Peyer's patch (tissue), 4 donors: Measurements from ENCODE around the gene CCR6. TPM values are rescaled to one million over a fixed set of nuclear protein-coding genes. Genes with fewer than 3 reads are reported as not detected.
A peak's percentile ranks its signal among the peaks of the same experiment; 100 is the strongest.

Experiments
- DNase-seq, 3 donors: peaks; one replicate each; pipeline ENCODE4 v3.0.0-alpha.2; 2017 to 2019
- H3K27ac ChIP-seq, 4 donors: fragments of 200-600 bp; sonication (generic); one replicate each; pipeline ENCODE4 v1.5.1; 2016 to 2019
- H3K27me3 ChIP-seq, 2 donors: fragments of 200-600 bp; sonication (generic); one replicate each; pipeline ENCODE4 v1.5.1; 2019
- H3K36me3 ChIP-seq, 3 donors: fragments of 200-600 bp; sonication (generic); one replicate each; pipeline ENCODE4 v1.5.1; 2016 to 2019
- H3K4me1 ChIP-seq, 4 donors: fragments of 200-600 bp; sonication (generic); one replicate each; pipeline ENCODE4 v1.5.1; 2016 to 2019
- H3K4me3 ChIP-seq, 4 donors: fragments of 200-600 bp; sonication (generic); 1 replicate in 3 of 4; 2 replicates in 1 of 4; pipeline ENCODE4 v1.5.1; 2016 to 2019; ENCODE audit warnings: mild to moderate bottlenecking in 1 of 4
- H3K9me3 ChIP-seq, 4 donors: fragments of 200-600 bp; sonication (generic); one replicate each; pipeline ENCODE4 v1.5.1; 2016 to 2019; ENCODE audit warnings: mild to moderate bottlenecking in 1 of 4
- CTCF ChIP-seq, 6 experiments: fragments of 450-650 bp in 4 of 6; fragments of 200-600 bp in 2 of 6; sonication (generic) in 1 of 6; IDR thresholded peaks; one replicate each; pipeline ENCODE4 v1.5.1; 2017 to 2019; ENCODE audit warnings: antibody characterized with exemption in 6 of 6, mild to moderate bottlenecking in 3 of 6, moderate library complexity in 1 of 6
- POLR2A ChIP-seq, 2 donors: fragments of 450-650 bp; IDR thresholded peaks; one replicate each; pipeline ENCODE4 v1.5.1; 2017; ENCODE audit warnings: antibody characterized with exemption in 2 of 2, mild to moderate bottlenecking in 2 of 2, moderate library complexity in 2 of 2
- total RNA-seq, 4 donors: library from RNA; depleted of rRNA; stranded (reverse); fragments of >200 nt; gene quantifications; one replicate each; pipeline ENCODE4 v1.1.0, GENCODE V29; 2016

The CCR6 gene
- total RNA-seq, 4 donors from 2014 or later, result 0.67 to 5.0 TPM; not detected in 2

DNA sequence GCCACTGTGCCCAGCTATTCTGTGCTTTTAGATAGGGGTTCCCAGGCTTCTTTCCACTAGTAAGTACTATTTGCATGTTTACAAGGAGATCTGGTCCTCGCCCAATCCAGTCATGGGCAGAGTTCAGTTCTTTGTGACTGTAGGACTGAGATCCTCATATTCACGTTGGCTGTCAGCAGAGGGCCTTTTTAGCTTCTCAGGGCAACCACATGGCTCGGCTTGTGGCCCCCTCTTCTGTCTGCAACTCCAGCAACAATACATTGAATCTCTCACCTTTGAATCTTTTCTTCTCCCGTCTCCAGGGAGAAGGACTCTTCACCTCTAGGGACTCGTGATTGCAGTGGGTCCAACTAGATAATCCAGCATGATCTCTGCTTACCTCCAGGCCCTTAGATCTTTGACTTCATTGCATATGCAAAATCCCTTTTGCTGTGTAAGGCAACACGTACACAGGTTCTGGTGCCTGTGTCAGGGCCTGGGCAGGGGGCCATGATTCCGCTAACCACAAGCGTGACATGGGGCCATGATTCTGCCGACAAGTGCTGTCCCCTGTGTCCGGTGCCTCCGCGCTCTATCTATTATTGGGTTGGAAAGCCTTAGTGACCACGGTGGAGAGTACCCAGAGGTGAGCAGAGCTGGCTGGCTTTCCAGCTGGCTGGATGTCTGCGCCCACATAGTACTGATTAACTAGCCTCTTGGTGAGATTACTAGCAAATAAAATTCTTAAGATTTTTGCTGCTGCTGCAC, 5.1 kb downstream of the CCR6 start:
- Histone ChIP-seq H3K36me3 (no peaks in the 10 kb centered on the region), H3K27ac (peak overlapping the region in 2 of 4 donors; percentile 15 to 62), H3K4me3 (no peak overlapping the region), H3K9me3 (no peaks in the 10 kb centered on the region), H3K4me1 (peaks cover 0 to 9% (median 4%) of the 10 kb centered on the region in 4 donors), H3K27me3 (no peaks in the 10 kb centered on the region)
- TF ChIP-seq CTCF (IDR thresholded peaks at IDR 0.05) (no peak), POLR2A (IDR thresholded peaks at IDR 0.05) (no peak)
- no peak for DNase-seq

DNA sequence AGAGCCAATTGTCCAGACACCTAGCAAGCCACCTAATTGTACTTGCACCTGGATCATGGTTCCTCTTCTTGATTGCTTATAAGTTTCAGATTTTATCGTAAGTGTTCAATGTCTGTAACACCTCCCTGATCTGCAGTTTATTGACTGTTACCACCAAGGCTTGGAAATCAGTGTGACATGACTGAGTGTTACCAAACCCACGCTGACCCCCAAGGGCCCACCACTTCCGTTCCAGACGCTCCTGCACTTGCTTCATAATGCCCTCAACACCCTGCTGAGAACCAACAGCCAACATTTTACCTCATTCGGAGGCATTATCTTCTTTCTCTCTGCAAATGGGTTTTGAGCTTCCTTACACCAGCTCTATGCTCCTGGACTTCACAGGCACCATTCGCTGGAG, 6.3 kb downstream of the CCR6 start:
- Histone ChIP-seq H3K36me3 (no peaks in the 10 kb centered on the region), H3K9me3 (no peaks in the 10 kb centered on the region), H3K27me3 (no peaks in the 10 kb centered on the region), H3K4me3 (no peak overlapping the region), H3K27ac (peak overlapping the region in 2 of 4 donors; percentile 62 to 75), H3K4me1 (peaks cover 0 to 9% (median 0%) of the 10 kb centered on the region in 4 donors)
- no peak for TF ChIP-seq POLR2A (IDR thresholded peaks at IDR 0.05)
- TF ChIP-seq CTCF (IDR thresholded peaks at IDR 0.05), result no peak
- DNase-seq, result no peak

GRCh38 chr6:167129562-167129961, 6.7 kb downstream of the CCR6 start:
- DNase-seq, result no peak
- H3K27ac ChIP-seq, result peak overlapping the region in 2 of 4 donors; percentile 62 to 75
- H3K27me3 ChIP-seq, result no peaks in the 10 kb centered on the region
- peaks cover 0 to 9% (median 0%) of the 10 kb centered on the region in 4 donors for H3K4me1 ChIP-seq
- H3K36me3 ChIP-seq, result no peaks in the 10 kb centered on the region
- H3K9me3 ChIP-seq, result no peaks in the 10 kb centered on the region
- H3K4me3 ChIP-seq, result no peak overlapping the region
- TF ChIP-seq CTCF (IDR thresholded peaks at IDR 0.05), result no peak
- no peak for TF ChIP-seq POLR2A (IDR thresholded peaks at IDR 0.05)

- no peak for TF ChIP-seq POLR2A (IDR thresholded peaks at IDR 0.05)
- TF ChIP-seq CTCF (IDR thresholded peaks at IDR 0.05), result no peak
- DNase-seq, result peak in 2 of 3 donors; percentile 70 to 74
- H3K27ac ChIP-seq, result peak overlapping the region in 2 of 4 donors; percentile 62 to 75
- no peaks in the 10 kb centered on the region for H3K9me3 ChIP-seq
- no peaks in the 10 kb centered on the region for H3K36me3 ChIP-seq
- H3K27me3 ChIP-seq, result no peaks in the 10 kb centered on the region
- H3K4me1 ChIP-seq, result peaks cover 0 to 9% (median 0%) of the 10 kb centered on the region in 4 donors
- no peak overlapping the region for H3K4me3 ChIP-seq
Measured at GRCh38 chr6:167130008-167130677, 7.2 kb downstream of the CCR6 start.

GRCh38 chr6:167130712-167131684, 8.1 kb downstream of the CCR6 start:
- Histone ChIP-seq H3K4me1 (peaks cover 0 to 9% (median 0%) of the 10 kb centered on the region in 4 donors), H3K9me3 (no peaks in the 10 kb centered on the region), H3K27me3 (no peaks in the 10 kb centered on the region), H3K27ac (peak overlapping the region in 3 of 4 donors; percentile 52 to 75 (median 62)), H3K36me3 (no peaks in the 10 kb centered on the region), H3K4me3 (no peak overlapping the region)
- TF ChIP-seq POLR2A (IDR thresholded peaks at IDR 0.05), result no peak
- no peak for TF ChIP-seq CTCF (IDR thresholded peaks at IDR 0.05)
- peak in 1 of 3 donors; percentile 55 for DNase-seq
